ENCODE data around the gene DENND2D.

- TF ChIP-seq ARNTL (CRISPR knock-in tag; IDR thresholded peaks at IDR 0.05; ENCODE audit: borderline replicate concordance, low read depth) (no peak), ZFP3 (CRISPR knock-in tag; IDR thresholded peaks at IDR 0.05) (no peak), TSHZ2 (CRISPR knock-in tag; IDR thresholded peaks at IDR 0.05) (no peak), ZNF565 (CRISPR knock-in tag; conservative IDR thresholded peaks at IDR 0.05; ENCODE audit: low read depth) (no peak), BACH2 (CRISPR knock-in tag; IDR thresholded peaks at IDR 0.05; ENCODE audit: borderline replicate concordance) (no peak)
These were observed 58.0 kb downstream of the DENND2D start for GRCh38 chr1:111142356-111142975.
